ENCODE results near the gene KCNK17.
A peak's percentile ranks its signal among the peaks of the same experiment; 100 is the strongest.

Gene KCNK17

DNA sequence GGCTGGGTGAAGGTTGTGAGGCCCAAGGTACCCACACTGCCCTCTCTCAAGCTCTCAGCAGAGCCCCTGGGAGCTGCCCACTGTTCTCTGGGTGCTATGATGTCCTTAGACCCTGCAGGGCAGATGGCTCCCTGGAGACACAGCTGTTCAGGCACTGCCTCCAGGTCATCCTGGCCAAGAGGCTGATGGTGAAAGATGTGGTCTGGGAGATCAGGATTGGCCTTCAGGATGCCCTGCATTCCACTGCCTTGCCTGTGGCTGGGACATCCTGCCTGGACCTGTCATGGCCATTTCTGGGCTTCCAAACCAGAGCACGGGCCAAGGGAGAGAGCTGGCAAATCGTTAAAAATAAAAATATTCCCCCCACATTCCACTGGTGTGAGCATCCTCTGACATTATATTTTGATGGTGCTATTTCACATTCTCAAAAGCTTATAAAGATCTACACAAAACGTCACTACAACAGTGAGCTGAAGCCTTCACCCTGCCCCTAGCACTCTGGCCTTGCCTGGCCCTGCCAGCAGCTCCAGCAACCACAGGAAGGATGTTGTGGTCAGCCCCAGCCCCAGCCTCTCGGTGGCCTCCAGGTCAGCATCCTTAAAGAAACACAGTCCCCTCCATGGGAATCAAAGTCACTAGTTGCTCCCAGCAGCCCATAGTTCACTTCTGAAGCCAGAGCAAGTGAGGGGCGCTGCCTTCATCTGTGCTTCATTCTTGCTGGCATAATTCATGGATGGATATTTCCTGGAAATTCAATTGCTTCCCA lies 21.7 kb upstream of the KCNK17 start:
- DNase-seq (ENCODE audit: low spot score) = no peak

DNA sequence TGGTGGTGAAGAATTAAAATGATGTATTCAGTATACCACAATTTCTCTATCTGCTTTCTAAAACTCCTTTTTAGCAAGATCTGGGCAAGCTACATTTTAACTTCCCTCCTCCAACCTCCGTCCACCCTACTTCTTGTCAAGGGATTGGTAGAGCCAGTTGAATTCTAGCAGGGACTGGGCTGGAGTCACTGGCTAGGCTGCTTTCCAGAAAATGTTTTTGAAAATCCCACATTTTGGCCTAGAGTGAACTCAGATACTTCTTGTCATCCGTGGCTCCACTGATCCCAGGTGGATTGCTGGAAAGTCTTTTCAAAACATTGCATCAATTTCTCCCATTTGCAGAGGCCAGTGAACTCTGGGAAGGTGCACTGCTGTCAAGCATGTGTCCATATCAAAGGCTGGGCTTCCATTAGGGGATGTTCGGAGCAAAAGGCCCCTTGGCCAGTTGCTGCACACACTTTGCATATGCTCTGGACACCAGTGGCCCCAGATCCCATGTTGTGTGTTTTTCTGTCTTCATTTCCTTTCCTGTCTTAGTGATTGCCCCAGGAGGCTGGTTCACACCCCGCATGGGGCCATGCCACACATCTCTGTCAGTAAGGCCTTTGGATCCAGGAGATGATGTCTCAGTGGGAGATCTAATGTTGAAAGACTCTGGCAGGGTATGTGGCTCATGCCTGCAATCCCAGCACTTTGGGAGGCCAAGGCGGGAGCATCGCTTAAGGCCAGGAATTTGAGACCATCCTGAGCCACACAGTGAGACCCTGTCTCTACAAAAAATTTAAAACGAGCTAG lies 19.6 kb upstream of the KCNK17 start:
- no peak for DNase-seq (ENCODE audit: low spot score)

DNA sequence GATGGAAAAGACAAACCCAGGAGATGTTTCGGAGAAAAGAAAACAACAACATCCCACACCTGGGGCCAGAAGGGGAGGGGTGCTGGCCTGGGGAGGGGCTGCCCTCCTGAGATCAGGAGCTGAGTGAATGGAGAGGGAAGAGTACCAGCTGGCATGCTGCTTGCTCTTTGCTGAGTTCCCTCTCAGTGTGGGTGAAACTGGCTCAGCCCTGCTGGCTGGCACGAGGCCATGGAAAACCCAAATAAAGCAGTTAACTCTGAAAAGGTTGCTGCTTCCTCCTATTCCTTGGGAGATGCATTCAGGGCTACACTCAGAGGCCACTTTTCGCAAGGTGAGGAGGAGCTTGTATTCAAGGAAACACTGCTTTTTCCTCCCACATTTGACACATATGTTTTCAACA lies 16.3 kb upstream of the KCNK17 start:
- peak; percentile 54 for DNase-seq (ENCODE audit: low spot score)

DNA sequence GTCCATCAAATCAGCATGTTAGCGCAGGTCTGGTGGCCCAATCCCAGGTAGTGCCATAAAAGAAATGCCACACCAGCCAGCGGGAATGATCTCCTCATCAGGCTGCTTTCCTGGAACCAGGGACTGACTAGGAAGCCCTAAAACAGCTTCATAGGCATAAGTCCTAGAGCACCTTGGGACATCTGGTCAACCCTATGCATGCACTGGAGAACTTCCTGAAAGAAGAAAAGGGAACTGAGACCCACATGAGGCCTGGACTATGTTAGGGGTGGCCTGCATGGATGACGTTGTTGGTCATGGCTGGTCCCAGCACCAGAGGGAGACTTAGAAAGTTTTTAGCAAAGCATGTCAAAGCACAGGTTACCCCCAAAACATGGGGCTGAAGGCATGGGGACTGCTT lies 15.8 kb upstream of the KCNK17 start:
- peak; percentile 58 for DNase-seq (ENCODE audit: low spot score)

DNA sequence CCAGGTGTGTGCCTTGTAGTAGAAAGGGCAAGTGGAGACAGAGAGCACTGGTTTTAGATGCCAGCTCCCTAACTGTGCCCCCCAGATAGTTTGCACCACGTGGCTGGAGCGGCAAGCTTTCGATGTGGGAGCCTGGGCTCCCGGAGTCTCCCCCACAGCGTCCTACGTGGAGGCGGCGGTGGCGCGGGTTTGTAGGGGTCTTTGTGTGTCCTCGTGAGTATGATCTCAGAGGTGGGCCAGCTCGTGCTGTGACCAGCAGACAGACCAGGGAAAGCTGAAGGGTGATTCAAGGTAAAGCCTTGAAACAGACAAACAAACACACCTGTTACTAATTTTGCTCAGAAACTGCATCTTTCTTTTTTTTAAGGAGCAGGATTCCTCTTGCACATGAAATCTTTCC lies 13.8 kb upstream of the KCNK17 start:
- no peak for DNase-seq (ENCODE audit: low spot score)

DNA sequence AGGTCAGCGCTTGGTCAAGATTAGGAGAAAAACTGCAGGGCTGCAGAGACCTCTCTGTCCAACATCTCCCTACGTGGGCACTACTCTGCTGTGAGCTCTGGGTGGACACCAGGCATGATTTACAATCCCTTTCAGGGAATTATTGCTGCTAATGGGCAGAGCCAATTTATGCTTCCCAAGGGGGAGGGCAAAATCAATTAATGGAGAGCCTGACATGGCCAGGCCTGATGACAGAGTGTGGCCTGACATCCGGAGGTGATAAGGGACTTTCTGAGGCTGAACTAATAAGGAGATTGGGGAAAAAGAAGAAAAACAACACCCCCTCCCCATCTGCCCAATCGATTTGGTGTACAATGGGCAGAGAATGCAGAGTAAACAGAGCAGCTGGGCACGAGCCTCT lies 13.3 kb upstream of the KCNK17 start:
- DNase-seq (ENCODE audit: low spot score) = no peak

DNA sequence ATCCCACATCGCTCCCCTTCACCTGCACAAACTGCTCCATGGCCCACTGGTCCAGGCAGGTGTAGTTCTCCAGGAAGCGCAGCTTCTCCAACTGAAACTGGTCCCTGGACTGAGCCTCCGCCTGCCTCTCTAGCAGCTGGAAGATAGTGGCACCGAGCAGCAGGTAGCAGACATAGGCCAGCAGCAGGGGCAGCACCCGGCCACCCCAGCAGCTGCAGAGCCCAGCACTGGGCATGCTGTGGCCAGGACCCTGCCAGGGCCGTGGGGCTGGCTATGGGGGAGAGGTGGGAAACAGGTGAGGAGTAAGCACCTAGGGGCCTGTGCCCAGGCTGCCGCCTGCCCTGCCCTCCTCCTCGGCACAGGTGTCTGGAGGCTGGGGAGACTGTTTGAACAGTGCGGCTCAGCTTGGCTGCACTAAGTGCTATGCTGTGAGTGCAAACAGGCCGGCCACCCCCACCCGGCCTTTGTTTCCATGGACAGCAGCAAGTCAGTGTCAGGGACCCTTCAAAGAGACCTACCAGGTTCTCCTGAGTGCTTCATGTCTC lies 8.2 kb upstream of the KCNK17 start, which contains the start of gene KCNK16:
Gene KCNK16 (minus strand): TSS at position 397 of the 545 bp plus-strand sequence. CDS start 162 bp downstream, at position 235.
- no peak for DNase-seq (ENCODE audit: low spot score)

DNA sequence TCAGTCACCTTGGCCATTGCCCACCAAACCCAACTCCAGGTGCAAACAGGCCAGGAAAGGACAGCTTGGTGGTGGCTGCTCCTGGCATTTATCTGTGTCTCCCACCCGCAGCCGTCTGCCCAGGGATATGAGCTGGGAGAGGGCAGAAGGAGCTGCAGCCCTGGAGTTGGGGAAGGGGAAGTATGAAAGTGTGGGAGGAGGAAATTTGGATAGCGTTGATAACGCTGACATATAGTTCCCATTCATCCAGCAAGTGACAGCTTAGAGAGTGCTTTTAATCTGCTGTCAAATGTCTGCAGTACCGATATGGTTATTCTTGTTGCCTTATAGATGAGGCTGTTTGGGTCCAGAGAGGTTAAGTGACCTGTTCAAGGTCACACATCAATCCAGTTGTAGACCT lies 7.5 kb upstream of the KCNK17 start:
- no peak for DNase-seq (ENCODE audit: low spot score)

DNA sequence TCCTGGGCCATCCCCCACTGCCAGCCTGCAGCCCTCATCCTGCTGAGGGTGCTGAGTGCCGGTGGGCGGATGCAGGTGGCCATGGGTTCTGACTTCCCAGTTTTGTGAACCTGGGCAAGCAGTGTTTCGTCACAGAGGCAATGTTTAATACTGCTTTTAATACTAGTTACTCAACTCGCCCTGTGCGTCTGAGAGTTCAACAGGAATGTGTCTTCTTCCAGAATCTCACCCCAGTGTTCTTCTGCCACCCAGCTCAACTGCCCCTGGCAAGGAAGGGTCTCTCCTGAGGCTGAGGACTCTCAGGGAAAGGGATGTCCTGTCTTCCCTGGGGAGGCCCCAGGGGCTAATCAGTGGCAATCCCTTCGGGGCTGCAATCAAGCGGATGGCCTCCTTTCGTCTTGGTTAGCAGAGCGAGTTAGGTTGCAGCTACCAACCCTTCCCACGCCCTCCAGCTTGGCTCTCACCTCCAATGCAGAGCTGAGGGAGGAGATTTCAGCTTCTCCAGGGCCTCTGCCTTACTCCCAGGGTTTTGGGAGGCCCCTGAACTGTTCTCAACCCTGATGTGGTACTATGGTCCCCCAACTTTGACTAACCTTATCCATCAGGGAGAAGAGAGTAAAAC lies 6.3 kb upstream of the KCNK17 start:
- DNase-seq (ENCODE audit: low spot score) = no peak

DNA sequence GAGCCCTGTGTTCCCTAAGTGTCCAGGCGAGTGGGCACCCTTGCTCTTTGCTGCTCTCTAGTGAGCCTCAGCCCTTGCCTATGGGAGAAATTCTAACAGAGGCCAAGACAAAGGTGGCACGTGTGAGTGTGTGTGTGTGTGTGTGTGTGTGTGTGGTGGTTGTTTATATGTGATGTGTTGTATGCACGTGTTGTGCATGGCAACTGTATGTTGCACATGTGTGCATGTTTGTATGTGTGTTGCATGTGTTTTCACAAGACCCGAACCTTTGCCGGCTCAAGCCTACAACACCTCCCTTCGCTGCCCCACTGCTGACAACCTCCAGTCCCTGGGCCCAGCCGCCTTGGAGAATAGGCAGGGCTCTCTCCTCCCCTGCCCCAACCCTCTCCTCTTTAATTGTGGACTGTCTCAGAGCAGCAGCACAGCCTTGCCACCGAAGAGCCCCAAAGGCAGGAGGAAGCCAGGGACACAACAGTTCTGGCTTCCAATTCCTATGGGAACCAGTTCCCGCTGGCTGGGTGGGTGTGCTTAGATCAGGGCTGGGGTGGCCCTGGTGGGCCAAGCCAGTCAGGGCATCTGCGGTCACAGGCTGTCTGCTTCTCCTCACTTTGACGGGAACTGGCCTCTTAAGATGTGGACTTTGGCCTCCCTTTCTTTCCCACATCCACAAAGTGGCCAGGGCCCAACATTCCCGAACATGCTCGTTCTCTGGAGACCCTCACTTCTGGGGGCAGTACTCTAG lies 5.6 kb upstream of the KCNK17 start:
- no peak for DNase-seq (ENCODE audit: low spot score)

DNA sequence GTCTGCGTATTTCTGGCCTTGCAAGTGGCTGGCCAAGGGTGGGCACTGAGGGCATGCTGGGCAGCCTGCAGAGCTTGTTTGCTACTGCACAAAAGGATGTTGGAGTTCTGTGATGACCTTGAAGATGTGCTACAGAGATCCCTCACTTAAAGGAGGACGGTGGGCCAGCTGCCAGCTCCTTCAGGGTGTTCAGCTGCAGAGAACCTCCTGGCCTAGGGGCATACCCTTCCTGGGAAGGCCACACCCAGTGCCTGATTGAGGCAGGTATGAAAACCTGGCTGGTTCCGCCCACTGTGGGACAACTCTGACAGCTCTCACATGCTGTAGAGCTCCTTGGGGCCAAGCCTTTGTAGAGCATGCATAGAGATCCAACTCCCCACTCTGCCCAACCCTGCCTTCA lies 3.0 kb upstream of the KCNK17 start:
- no peak for DNase-seq (ENCODE audit: low spot score)

DNA sequence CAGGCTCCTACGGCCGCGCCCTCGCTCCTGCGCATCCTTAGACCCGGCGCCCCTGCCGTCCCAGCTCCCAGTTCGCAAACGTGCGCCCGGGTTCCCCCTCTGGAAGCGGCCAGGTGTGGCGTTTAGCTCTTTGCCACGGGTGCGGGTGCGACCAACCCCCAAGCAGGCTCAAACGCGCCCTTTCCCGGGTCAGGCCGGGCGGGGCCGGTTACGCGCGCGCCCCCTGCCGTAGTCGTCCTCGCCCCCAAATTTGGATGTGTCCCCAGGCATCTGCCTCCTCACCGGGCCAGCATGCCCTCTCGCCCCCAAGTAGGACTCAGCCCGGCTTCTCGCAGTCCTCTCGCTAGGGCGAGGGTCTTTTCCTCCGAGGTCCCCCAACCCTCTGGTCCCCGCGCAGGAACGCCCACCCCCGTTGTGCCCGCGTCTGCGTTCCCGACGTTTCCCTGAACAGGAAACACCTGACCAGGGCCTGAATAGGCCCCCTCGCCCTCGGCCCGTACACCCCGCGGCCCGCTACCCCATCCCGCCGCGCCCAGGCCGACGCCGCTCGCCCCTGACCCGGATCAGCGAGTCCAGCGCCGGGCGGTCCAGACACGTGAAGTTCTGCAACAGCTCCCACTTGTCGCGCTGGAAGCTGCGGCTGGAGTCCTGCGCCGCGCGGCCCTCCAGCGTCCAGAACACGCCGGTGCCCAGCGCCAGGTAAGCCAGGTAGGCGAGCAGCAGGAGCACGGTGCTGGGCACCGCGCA lies 520 bp downstream of the KCNK17 start:
- no peak for DNase-seq (ENCODE audit: low spot score)

DNA sequence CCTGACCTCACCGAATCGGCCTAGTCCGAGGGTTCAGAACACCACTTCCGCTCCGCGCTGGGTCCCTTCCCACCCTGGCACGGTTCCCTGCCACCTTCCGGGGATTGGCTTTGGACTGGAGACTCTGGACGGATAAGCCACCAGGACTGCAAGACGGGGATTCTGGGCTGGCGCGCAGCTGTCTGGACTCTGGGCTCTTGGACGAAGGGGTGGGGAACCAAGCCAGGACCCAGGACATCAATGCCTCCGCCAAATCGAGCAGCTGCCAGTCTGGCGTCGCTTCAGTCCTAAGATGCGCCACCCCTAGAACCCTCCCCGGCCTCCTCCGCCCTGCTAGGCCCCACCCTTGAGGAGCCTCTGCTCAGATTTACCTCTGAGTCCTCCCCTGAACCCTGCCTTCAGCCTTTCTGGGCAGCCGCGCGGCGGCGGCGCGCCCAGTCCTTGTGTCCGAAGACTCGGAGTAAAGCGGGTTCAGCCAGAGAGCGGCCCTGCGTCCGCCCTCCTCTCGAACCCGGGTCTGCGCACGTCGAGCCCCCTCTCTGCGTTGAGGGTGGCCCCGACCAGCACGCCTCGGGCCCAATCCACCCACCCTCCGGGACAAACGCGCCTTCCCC lies 1.2 kb downstream of the KCNK17 start:
- DNase-seq (ENCODE audit: low spot score) = no peak

DNA sequence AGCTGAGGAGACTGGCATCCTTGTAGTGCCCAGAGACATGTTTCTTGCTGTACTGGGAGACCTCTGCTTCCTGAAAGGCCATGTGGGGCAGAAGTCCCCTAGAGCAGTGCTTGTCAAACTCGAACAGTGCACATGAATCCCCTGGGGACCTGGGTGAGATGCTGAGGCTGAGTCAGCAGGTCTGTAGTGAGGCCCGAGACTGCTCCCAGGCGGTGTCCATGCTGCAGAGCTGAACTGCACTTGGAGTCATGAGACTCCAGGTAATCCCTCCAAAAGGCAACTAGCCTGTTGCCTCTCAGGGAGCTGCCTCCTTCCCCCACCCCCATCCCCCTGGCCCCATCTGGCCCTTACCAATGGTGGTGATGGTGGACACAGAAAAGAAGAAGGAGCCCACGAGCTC lies 3.7 kb downstream of the KCNK17 start:
- DNase-seq (ENCODE audit: low spot score) = no peak

DNA sequence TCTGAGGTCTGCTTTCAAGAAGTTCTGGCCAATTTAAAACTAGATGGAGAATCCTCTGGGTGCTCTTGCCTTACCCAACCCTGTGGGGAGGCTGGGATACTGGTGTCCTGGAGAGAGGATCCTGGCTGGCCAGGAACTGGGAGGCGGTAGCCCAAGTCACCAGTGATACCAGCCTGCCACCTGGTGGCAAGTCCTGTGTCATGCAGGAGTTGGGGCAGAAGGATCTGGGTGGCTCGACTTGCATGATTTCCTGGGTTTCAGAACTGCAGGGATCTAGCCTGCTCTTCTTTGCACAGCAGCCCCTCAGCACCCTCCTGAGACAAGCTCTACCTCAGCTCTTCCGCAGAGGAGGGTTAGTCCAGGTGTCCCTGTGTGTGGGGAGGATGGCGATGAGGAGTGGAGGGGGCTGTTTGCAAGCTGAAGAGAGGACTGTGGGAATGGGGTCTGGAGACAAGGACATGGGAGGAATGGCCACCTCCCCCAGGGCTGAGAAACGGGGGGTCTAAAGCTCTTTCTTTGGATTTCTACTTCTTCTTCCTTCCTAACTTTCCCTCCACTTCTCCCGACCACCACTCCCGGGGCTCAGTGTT lies 4.2 kb downstream of the KCNK17 start:
- DNase-seq (ENCODE audit: low spot score) = peak; percentile 70

DNA sequence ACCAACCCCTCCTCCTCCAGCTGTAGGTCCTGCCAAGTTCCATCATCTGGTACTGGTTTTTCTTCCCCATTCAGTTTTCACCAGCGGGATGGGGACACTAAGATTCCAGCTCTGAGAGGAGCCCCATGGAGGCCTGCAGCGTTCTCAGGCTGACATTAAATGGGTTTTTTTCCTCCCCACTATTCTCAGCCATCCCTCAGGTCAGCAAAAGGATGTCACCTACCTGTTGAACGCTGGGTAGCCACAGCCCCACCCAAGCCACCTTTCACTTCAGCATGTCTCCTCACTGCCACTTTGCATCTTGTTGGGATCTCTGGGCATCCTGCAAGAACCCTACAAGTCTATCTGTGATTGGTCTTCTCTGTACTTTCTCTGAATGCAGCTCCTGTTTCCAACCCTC lies 6.8 kb downstream of the KCNK17 start:
- no peak for DNase-seq (ENCODE audit: low spot score)

DNA sequence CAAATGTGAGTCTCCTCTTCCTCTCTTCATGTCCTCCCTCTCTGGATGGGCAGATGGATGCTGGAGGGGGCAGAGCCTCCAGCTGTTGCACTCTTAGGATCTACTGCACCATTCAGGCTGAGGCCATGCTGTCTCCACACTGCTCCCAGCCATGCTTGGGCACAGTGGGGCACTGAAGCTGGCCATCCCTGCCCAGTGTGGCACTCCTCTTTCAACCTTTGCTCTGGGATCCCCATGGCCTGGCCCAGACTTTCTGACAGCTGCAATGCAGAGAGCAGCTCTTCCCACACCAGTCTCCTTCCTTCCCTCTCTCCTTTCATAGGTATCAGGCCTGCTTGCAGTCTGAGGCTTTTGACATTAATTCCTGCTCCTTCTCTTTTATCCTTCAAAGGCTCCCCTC lies 9.3 kb downstream of the KCNK17 start:
- no peak for DNase-seq (ENCODE audit: low spot score)

DNA sequence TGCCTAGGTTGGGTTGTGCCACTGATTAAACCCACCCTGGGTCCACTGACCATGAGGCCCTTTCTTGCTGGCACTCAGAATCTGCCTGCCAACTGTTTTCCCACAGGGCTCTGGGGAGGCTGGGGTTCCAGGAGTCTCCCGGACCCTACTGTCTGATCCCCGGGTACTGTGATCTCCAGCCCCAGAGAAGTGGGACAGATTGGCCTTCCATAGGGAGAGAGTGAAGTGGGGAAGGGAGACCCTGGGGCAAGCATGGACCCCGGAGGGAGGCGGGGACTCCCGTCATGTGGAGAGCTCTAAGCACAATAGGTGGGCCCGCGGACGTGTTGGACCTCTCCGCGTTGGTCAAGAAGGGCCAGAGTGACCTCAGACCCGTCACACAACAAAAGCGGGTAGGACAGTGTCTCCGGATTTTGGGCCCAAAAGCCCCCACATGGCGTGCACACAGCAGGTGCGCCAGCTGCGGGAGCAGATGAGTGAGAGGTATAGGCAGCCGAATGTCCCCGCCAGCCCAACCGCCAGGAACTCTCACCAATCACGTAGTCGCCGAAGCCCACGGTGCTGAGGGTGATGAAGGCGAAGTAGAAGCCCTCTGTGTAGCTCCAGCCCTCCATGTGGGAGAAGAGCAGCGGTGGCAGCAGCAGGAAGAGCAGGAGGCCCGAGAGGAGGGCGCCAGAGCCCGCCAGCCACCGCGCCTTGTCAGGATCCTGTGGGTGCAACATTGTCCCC lies 10.6 kb downstream of the KCNK17 start:
- DNase-seq (ENCODE audit: low spot score) = no peak

DNA sequence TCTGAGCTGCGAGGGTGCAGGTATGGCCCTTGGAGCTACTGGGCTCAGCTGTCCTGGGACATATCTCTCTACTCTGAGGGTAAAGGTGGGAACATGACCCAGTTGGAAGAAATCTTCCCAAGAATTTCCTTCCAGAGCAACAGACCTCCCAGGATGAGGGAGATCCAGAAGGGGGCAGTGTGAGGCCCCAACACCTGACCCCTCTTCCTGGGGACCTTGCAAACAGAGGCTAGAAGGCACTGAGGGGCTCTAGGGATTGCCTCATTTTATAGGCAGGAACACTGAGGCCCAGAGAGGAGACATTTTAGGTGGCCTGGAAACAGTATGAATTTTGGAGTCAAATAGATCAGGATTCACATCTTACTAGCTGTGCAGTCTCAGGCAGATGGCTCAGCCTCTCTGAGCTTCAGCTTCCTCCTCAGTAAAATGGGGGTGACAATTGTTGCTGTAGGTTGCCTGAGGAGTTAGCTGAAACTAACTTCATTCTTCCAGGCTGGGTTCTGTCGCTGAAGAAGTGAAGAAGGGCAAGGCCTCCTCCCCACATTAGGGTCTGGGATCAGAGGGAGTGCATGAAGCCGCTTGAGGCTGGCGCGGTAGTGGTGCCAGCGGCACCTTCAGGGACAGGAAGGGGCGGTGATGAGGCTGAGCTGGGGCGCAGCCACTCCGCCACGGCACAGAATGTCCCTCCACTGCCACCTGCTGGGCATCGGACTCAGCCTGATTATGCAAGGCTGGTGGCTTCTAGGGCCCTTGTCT lies 11.4 kb downstream of the KCNK17 start:
- peak; percentile 62 for DNase-seq (ENCODE audit: low spot score)

Measured in pons (tissue), 1 donor.